PC-9 (cell line): ENCODE results near the gene GAL3ST3. TPM values are rescaled to one million over a fixed set of nuclear protein-coding genes. Genes with fewer than 3 reads are reported as not detected.

Experiments
- BruUV-seq: library from RNA; stranded (reverse); fragments of 400-500 nt; replicated peaks from 2 replicates; lab custom pipeline; 2021; lab: Mats Ljungman, UMichigan
- CTCF ChIA-PET: fragments of 300-600 bp; sonication (Branson Sonifier 250); formaldehyde crosslinking; loops from one replicate; lab custom pipeline; 2022; ENCODE audit warnings: antibody characterized with exemption; lab: Charles Lee
- POLR2A ChIA-PET: fragments of 300-600 bp; sonication (Branson Sonifier 250); formaldehyde crosslinking; loops from one replicate; lab custom pipeline; 2022; ENCODE audit warnings: antibody characterized with exemption; ENCODE audit not compliant: unreplicated experiment; lab: Charles Lee
- DNase-seq, 2 experiments: peaks; one replicate each; pipeline versions ENCODE4 v3.0.0 to v3.0.0-alpha.2; 2015 to 2022; ENCODE audit warnings: mixed read lengths in 1 of 2
- H2AFZ ChIP-seq: fragments of 200-600 bp; sonication (generic); 2 replicates; pipeline ENCODE4 v1.8.1; 2017; ENCODE audit warnings: antibody characterized with exemption
- H3F3A ChIP-seq: fragments of 200-600 bp; sonication (generic); 2 replicates; pipeline ENCODE4 v1.8.1; 2017; ENCODE audit warnings: antibody characterized with exemption, mild to moderate bottlenecking, low read depth; ENCODE audit not compliant: insufficient read depth
- H3K27ac ChIP-seq: fragments of 200-600 bp; sonication (generic); 2 replicates; pipeline ENCODE4 v1.6.1; 2016; ENCODE audit warnings: mixed run types
- H3K27me3 ChIP-seq: fragments of 200-600 bp; sonication (generic); 2 replicates; pipeline ENCODE4 v1.6.1; 2016; ENCODE audit warnings: low read depth, mixed run types; ENCODE audit not compliant: insufficient read depth
- H3K36me3 ChIP-seq: fragments of 200-600 bp; sonication (generic); 2 replicates; pipeline ENCODE4 v1.6.1; 2016; ENCODE audit warnings: low read depth, mixed run types
- H3K4me1 ChIP-seq: fragments of 200-600 bp; sonication (generic); replicated peaks from 2 replicates; pipeline ENCODE4 v1.6.1; 2016; ENCODE audit warnings: mixed run types; ENCODE audit not compliant: insufficient read depth
- H3K4me2 ChIP-seq: fragments of 200-600 bp; sonication (generic); 2 replicates; pipeline ENCODE4 v1.6.1; 2017; ENCODE audit warnings: mixed run types
- H3K4me3 ChIP-seq: fragments of 200-600 bp; sonication (generic); 2 replicates; pipeline ENCODE4 v1.6.1; 2016; ENCODE audit warnings: mixed run types
- H3K79me2 ChIP-seq: fragments of 200-600 bp; sonication (generic); 2 replicates; pipeline ENCODE4 v1.6.1; 2017; ENCODE audit warnings: low read depth, mixed run types
- H3K9me2 ChIP-seq: fragments of 200-600 bp; sonication (generic); 2 replicates; pipeline ENCODE4 v1.8.1; 2017; ENCODE audit warnings: mild to moderate bottlenecking; ENCODE audit not compliant: insufficient read depth
- H3K9me3 ChIP-seq: fragments of 200-600 bp; sonication (generic); 2 replicates; pipeline ENCODE4 v1.8.1; 2016; ENCODE audit warnings: low read depth; ENCODE audit not compliant: insufficient read depth
- H4K20me1 ChIP-seq: fragments of 200-600 bp; sonication (generic); 2 replicates; pipeline ENCODE4 v1.8.1; 2017; ENCODE audit not compliant: insufficient read depth
- EZH2 ChIP-seq: fragments of 200-600 bp; sonication (generic); IDR thresholded peaks from 2 replicates; pipeline ENCODE4 v1.8.0; 2017; ENCODE audit warnings: antibody characterized with exemption, low read depth
- intact Hi-C: fragments of 100-400 bp; cut with micrococcal nuclease; formaldehyde crosslinking; loops from one replicate; pipeline ENCODE4 v1.10.0; 2022; ENCODE audit not compliant: unreplicated experiment
- total RNA-seq: library from RNA; stranded (reverse); gene quantifications from 2 replicates; pipeline ENCODE4 v1.2.3, GENCODE V29; 2021
- TF ChIP-seq, protein P1 (sequence below): fragments of 200-600 bp; sonication (generic); conservative IDR thresholded peaks from 2 replicates; pipeline ENCODE4 v1.6.1; 2017; ENCODE audit warnings: mixed run types, antibody characterized with exemption, mild to moderate bottlenecking, moderate library complexity

The GAL3ST3 gene
- total RNA-seq, 1 experiment from 2014 or later: not detected

DNA sequence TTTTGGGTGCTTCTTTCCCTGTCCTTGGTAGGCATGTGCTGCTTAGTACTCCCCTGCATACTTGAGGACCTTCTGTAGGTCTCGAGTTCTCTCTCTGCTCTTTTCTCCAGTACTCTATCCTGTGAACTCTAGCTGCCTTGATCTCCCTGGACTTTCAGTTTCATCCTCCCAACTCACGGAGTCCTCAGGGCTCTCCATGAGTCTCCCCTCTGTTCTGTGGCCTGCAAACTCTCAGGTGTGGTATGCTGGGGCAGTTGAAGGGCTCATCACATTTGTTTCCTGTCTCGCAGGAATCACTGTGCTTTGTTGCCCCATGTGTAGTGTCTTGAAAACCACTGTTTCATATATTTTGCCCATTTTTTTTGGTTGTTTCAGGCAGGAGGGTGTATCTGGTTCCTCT is 17.8 kb upstream of the GAL3ST3 start:
- H3K4me3 ChIP-seq: no peak overlapping the region
- no peak overlapping the region for H3K27ac ChIP-seq
- intact Hi-C loops: loop anchor here (10.0 kb wide), 1 partner anchor 182 kb away; the partner anchor contains the start of gene FIBP
- peaks cover 72% of the 10 kb centered on the region for H3F3A ChIP-seq
- H3K9me2 ChIP-seq: no peaks in the 10 kb centered on the region
- H3K27me3 ChIP-seq: no peaks in the 10 kb centered on the region
- TF ChIP-seq EZH2: no peak
- TF ChIP-seq, protein P1, sequence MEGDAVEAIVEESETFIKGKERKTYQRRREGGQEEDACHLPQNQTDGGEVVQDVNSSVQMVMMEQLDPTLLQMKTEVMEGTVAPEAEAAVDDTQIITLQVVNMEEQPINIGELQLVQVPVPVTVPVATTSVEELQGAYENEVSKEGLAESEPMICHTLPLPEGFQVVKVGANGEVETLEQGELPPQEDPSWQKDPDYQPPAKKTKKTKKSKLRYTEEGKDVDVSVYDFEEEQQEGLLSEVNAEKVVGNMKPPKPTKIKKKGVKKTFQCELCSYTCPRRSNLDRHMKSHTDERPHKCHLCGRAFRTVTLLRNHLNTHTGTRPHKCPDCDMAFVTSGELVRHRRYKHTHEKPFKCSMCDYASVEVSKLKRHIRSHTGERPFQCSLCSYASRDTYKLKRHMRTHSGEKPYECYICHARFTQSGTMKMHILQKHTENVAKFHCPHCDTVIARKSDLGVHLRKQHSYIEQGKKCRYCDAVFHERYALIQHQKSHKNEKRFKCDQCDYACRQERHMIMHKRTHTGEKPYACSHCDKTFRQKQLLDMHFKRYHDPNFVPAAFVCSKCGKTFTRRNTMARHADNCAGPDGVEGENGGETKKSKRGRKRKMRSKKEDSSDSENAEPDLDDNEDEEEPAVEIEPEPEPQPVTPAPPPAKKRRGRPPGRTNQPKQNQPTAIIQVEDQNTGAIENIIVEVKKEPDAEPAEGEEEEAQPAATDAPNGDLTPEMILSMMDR: no peak
- ChIA-PET CTCF (no interaction called here), POLR2A (no interaction called here)
- peaks cover 16% of the 10 kb centered on the region for H3K4me1 ChIP-seq
- peaks cover 21% of the 10 kb centered on the region for H4K20me1 ChIP-seq
- no peak for DNase-seq
- no TSS peak for BruUV-seq
- no peak overlapping the region for H3K4me2 ChIP-seq
- H3K36me3 ChIP-seq: peaks cover 56% of the 10 kb centered on the region
- H3K9me3 ChIP-seq: no peaks in the 10 kb centered on the region
- H2AFZ ChIP-seq: no peak overlapping the region
- H3K79me2 ChIP-seq: peaks cover 10% of the 10 kb centered on the region

DNA sequence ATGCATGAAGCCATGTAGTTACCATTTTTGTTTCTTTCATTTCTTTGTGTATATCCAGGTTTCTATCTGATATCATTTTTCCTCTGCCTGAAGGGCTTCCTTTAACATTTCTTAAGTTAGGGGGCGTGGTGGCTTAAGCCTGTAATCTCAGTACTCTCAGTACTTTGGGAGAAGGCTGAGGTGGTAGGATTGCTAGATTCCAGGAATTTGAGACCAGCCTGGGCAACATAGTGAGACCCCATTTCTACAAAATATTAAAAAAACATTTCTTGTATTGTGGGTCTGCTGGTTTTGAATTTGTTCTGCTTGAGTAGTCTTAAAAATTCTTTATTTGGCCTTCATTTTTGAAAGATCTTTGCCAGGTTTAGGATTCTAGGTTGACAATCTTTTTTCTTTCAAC is 15.6 kb upstream of the GAL3ST3 start:
- Histone ChIP-seq H3K9me2 (no peaks in the 10 kb centered on the region), H3K36me3 (peaks cover 75% of the 10 kb centered on the region), H3K27me3 (no peaks in the 10 kb centered on the region), H3K4me3 (no peak overlapping the region), H3K9me3 (no peaks in the 10 kb centered on the region), H3F3A (peaks cover 65% of the 10 kb centered on the region), H2AFZ (no peak overlapping the region), H4K20me1 (peaks cover 18% of the 10 kb centered on the region), H3K4me1 (0 out of 2 replicates have a peak, but pooled peaks cover 7% of the 10 kb centered on the region), H3K4me2 (no peak overlapping the region), H3K27ac (no peak overlapping the region), H3K79me2 (no peaks in the 10 kb centered on the region)
- TF ChIP-seq, protein P1: no peak
- TF ChIP-seq EZH2: no peak
- ChIA-PET POLR2A (no interaction called here), CTCF (no interaction called here)
- BruUV-seq: no TSS peak
- no peak for DNase-seq
- intact Hi-C loops: loop anchor here (10.0 kb wide), 1 partner anchor 180 kb away; the partner anchor contains the start of gene FIBP

GRCh38 chr11:66063900-66064299 is 14.9 kb upstream of the GAL3ST3 start:
- no peaks in the 10 kb centered on the region for H3K9me2 ChIP-seq
- peaks cover 77% of the 10 kb centered on the region for H3K36me3 ChIP-seq
- H4K20me1 ChIP-seq: peaks cover 12% of the 10 kb centered on the region
- H3K4me3 ChIP-seq: no peak overlapping the region
- H3K4me1 ChIP-seq: 0 out of 2 replicates have a peak, but pooled peaks cover under 1% of the 10 kb centered on the region
- peaks cover 58% of the 10 kb centered on the region for H3F3A ChIP-seq
- H3K27ac ChIP-seq: no peak overlapping the region
- H3K9me3 ChIP-seq: no peaks in the 10 kb centered on the region
- intact Hi-C loops: loop anchor here (10.0 kb wide), 1 partner anchor 179 kb away; the partner anchor contains the start of gene FIBP
- no TSS peak for BruUV-seq
- no peak overlapping the region for H2AFZ ChIP-seq
- TF ChIP-seq, protein P1: no peak
- TF ChIP-seq EZH2: no peak
- H3K79me2 ChIP-seq: no peaks in the 10 kb centered on the region
- no peak for DNase-seq
- no peaks in the 10 kb centered on the region for H3K27me3 ChIP-seq
- POLR2A ChIA-PET: no interaction called here
- CTCF ChIA-PET: no interaction called here
- H3K4me2 ChIP-seq: no peak overlapping the region
